Calu3 (cell line): ENCODE measurements around the gene SH2D4B. TPM values are rescaled to one million over a fixed set of nuclear protein-coding genes. Genes with fewer than 3 reads are reported as not detected.

ENCODE experiments used
- BruUV-seq: library from RNA; stranded (reverse); fragments of 400-500 nt; replicated peaks from 2 replicates; lab custom pipeline; 2021; lab: Mats Ljungman, UMichigan
- CTCF ChIA-PET: fragments of 300-600 bp; sonication (Branson Sonifier 250); formaldehyde crosslinking; loops from one replicate; lab custom pipeline; 2022; ENCODE audit warnings: antibody characterized with exemption; lab: Charles Lee
- DNase-seq: peaks from one replicate; pipeline ENCODE4 v3.0.0; 2022
- H3K27ac Mint-ChIP-seq: one replicate; pipeline ENCODE4 v1.8.0; 2022; ENCODE audit warnings: mixed read lengths; ENCODE audit not compliant: unreplicated experiment
- H3K27me3 Mint-ChIP-seq: one replicate; pipeline ENCODE4 v1.8.0; 2022; ENCODE audit warnings: mixed read lengths; ENCODE audit not compliant: unreplicated experiment
- H3K36me3 Mint-ChIP-seq: one replicate; pipeline ENCODE4 v1.8.0; 2022; ENCODE audit warnings: mild to moderate bottlenecking, moderate library complexity, mixed read lengths; ENCODE audit not compliant: insufficient read depth, unreplicated experiment
- H3K4me1 Mint-ChIP-seq: one replicate; pipeline ENCODE4 v1.8.0; 2022; ENCODE audit warnings: mild to moderate bottlenecking, low read depth, mixed read lengths; ENCODE audit not compliant: unreplicated experiment
- H3K4me3 Mint-ChIP-seq: one replicate; pipeline ENCODE4 v1.8.0; 2022; ENCODE audit warnings: mild to moderate bottlenecking, low read depth, moderate library complexity, mixed read lengths; ENCODE audit not compliant: unreplicated experiment
- H3K9me3 Mint-ChIP-seq: one replicate; pipeline ENCODE4 v1.8.0; 2022; ENCODE audit warnings: low read depth, mixed read lengths; ENCODE audit not compliant: unreplicated experiment
- CTCF ChIP-seq: fragments of 200-600 bp; IDR thresholded peaks from one replicate; pipeline ENCODE4 v1.8.0; 2022; ENCODE audit warnings: antibody characterized with exemption; ENCODE audit not compliant: unreplicated experiment
- intact Hi-C: fragments of 100-400 bp; cut with micrococcal nuclease; formaldehyde crosslinking; loops from one replicate; pipeline ENCODE4 v1.10.0; 2022; ENCODE audit not compliant: unreplicated experiment
- total RNA-seq: library from RNA; stranded (reverse); gene quantifications from 2 replicates; pipeline ENCODE4 v1.2.3, GENCODE V29; 2022

SH2D4B gene
- total RNA-seq, 1 experiment from 2014 or later, result not detected

- TF ChIP-seq CTCF, result no peak
- DNase-seq, result no peak
- Mint-ChIP-seq H3K27ac (no peak overlapping the region), H3K9me3 (no peaks in the 10 kb centered on the region), H3K36me3 (no peaks in the 10 kb centered on the region), H3K4me3 (no peak overlapping the region), H3K4me1 (peaks cover 13% of the 10 kb centered on the region), H3K27me3 (peaks cover 71% of the 10 kb centered on the region)
- no TSS peak for BruUV-seq
- CTCF ChIA-PET, result interaction anchor here (0.7 kb wide), 1 partner anchor 8 kb away, joined by 3 read pairs; no protein-coding TSS in a partner anchor
- intact Hi-C loops, result no loop called here
Observed at GRCh38 chr10:80544316-80544953, 6.7 kb downstream of the SH2D4B start.

- CTCF ChIA-PET, result no interaction called here
- BruUV-seq, result no TSS peak
- no peak for TF ChIP-seq CTCF
- Mint-ChIP-seq H3K27ac (no peak overlapping the region), H3K9me3 (no peaks in the 10 kb centered on the region), H3K36me3 (no peaks in the 10 kb centered on the region), H3K27me3 (peaks cover 65% of the 10 kb centered on the region), H3K4me3 (no peak overlapping the region), H3K4me1 (peaks cover 13% of the 10 kb centered on the region)
- intact Hi-C loops, result no loop called here
- no peak for DNase-seq
Observed at GRCh38 chr10:80545258-80545881, 7.7 kb downstream of the SH2D4B start.

- no peak for DNase-seq
- Mint-ChIP-seq H3K9me3 (no peaks in the 10 kb centered on the region), H3K27me3 (peaks cover 64% of the 10 kb centered on the region), H3K36me3 (no peaks in the 10 kb centered on the region), H3K27ac (no peak overlapping the region), H3K4me3 (no peak overlapping the region), H3K4me1 (peaks cover 13% of the 10 kb centered on the region)
- intact Hi-C loops, result no loop called here
- CTCF ChIA-PET, result interaction anchor here (0.7 to 1.3 kb wide), 4 partner anchors 8 to 174 kb away, joined by 3 read pairs; no protein-coding TSS in a partner anchor
- TF ChIP-seq CTCF, result no peak
- no TSS peak for BruUV-seq
Observed at GRCh38 chr10:80552151-80552646, 14.5 kb downstream of the SH2D4B start.

GRCh38 chr10:80553436-80553835 lies 15.7 kb downstream of the SH2D4B start:
- no peaks in the 10 kb centered on the region for H3K9me3 Mint-ChIP-seq
- CTCF ChIA-PET, result no interaction called here

More at GRCh38 chr10:80553436-80553835, 15.7 kb downstream of the SH2D4B start:
- intact Hi-C loops, result no loop called here
- no peaks in the 10 kb centered on the region for H3K36me3 Mint-ChIP-seq
- H3K4me1 Mint-ChIP-seq, result peaks cover 13% of the 10 kb centered on the region
- no peak overlapping the region for H3K27ac Mint-ChIP-seq
- no peak for TF ChIP-seq CTCF
- no peak for DNase-seq
- no TSS peak for BruUV-seq
- H3K27me3 Mint-ChIP-seq, result peaks cover 57% of the 10 kb centered on the region
- no peak overlapping the region for H3K4me3 Mint-ChIP-seq
